Hematopoietic multipotent progenitor cell treated with erythropoietin and hydrocortisone succinate and interleukin-3 and kit ligand, for 8 days (in vitro differentiated cells): ENCODE data around the gene NCF1.
"Not testable (repeated sequence)": the region's sequence is repeated elsewhere in the genome, so short reads cannot be mapped to it uniquely, and the experiment has no call there.

Source experiments
- DNase-seq: peaks from one replicate; pipeline ENCODE4 v3.0.0-alpha.2; 2015

NCF1 gene

GRCh38 chr7:74773760-74774750 lies at the start of gene NCF1:
Gene NCF1, plus strand, starts transcription at chr7:74774011. Its CDS starts 21 bp downstream, at chr7:74774032.
- DNase-seq, result not testable (repeated sequence)

- no peak for DNase-seq
Observed at GRCh38 chr7:74725840-74726239, 48.0 kb upstream of the NCF1 start.

- no peak for DNase-seq
Observed at GRCh38 chr7:74726309-74727101, 47.3 kb upstream of the NCF1 start.

GRCh38 chr7:74728686-74729085 lies 45.1 kb upstream of the NCF1 start:
- not testable (repeated sequence) for DNase-seq

- not testable (repeated sequence) for DNase-seq
Observed at GRCh38 chr7:74730186-74730585, 43.6 kb upstream of the NCF1 start.

- not testable (repeated sequence) for DNase-seq
Observed at GRCh38 chr7:74739974-74740703, 33.7 kb upstream of the NCF1 start.

GRCh38 chr7:74743936-74744557 lies 29.8 kb upstream of the NCF1 start:
- DNase-seq, result not testable (repeated sequence)

GRCh38 chr7:74753921-74754482 lies 19.8 kb upstream of the NCF1 start:
- DNase-seq, result not testable (repeated sequence)

- not testable (repeated sequence) for DNase-seq
Observed at GRCh38 chr7:74756673-74757072, 17.1 kb upstream of the NCF1 start.

GRCh38 chr7:74758268-74758667 lies 15.5 kb upstream of the NCF1 start:
- DNase-seq, result not testable (repeated sequence)

GRCh38 chr7:74758982-74759381 lies 14.8 kb upstream of the NCF1 start:
- not testable (repeated sequence) for DNase-seq

GRCh38 chr7:74765205-74765918 lies 8.4 kb upstream of the NCF1 start:
- DNase-seq, result not testable (repeated sequence)

- DNase-seq, result not testable (repeated sequence)
Observed at GRCh38 chr7:74766509-74766908, 7.3 kb upstream of the NCF1 start.

GRCh38 chr7:74766991-74767390 lies 6.8 kb upstream of the NCF1 start:
- not testable (repeated sequence) for DNase-seq

GRCh38 chr7:74770062-74770461 lies 3.7 kb upstream of the NCF1 start:
- DNase-seq, result not testable (repeated sequence)

- DNase-seq, result peak; percentile 0
Observed at GRCh38 chr7:74772093-74772492, 1.7 kb upstream of the NCF1 start.

- not testable (repeated sequence) for DNase-seq
Observed at GRCh38 chr7:74775111-74775510, 1.3 kb downstream of the NCF1 start.

- not testable (repeated sequence) for DNase-seq
Observed at GRCh38 chr7:74779053-74779452, 5.2 kb downstream of the NCF1 start.

- DNase-seq, result not testable (repeated sequence)
Observed at GRCh38 chr7:74781746-74782145, 7.9 kb downstream of the NCF1 start.

- DNase-seq, result not testable (repeated sequence)
Observed at GRCh38 chr7:74783595-74783994, 9.8 kb downstream of the NCF1 start.
